ENCODE measurements around the gene SPATA6.
"Not testable (repeated sequence)": the region's sequence is repeated elsewhere in the genome, so short reads cannot be mapped to it uniquely, and the experiment has no call there.

The SPATA6 gene

GRCh38 chr1:48471691-48472576, at the start of gene SPATA6:
TSS of gene SPATA6 (minus strand) at chr1:48472204. CDS start at chr1:48472008, 196 bp downstream.
- no peak for FAIRE-seq

DNA sequence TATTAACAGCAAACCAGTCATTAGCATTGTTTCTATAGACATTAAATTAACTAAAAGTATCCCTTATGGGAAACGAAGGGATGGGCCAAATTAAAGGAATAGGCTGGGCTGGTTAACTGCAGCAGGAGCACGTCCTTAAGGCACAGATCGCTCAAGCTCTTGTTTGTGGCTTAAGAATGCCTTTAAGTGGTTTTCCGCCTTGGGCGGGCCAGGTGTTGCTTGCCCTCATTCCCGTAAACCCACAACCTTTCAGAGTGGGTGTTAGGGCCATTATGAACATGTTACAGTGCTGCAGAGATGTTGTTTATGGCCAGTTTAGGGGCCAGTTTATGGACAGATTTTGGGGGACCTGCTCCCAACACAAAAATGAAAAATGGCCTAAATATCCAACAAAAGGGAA, 47.9 kb upstream of the SPATA6 start:
- not testable (repeated sequence) for FAIRE-seq

DNA sequence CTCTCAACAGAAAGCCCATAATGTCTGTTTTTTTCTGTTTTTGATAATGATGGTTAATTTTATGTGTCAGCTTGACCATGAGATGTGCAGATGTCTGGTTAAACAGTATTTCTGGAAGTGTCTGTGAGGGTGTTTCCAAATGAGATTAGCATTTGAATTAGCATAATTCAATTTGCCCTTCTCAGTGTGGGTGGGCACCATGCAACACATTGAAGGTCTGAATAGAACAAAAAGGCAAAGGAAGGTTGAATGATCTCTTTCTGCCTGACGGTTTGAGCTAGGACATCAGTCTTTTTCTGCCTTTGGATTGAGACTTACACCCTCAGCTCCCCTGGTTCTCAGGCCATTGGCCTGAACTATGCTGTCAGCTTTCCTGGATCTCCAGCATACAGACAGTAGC, 34.9 kb upstream of the SPATA6 start:
- no peak for FAIRE-seq

DNA sequence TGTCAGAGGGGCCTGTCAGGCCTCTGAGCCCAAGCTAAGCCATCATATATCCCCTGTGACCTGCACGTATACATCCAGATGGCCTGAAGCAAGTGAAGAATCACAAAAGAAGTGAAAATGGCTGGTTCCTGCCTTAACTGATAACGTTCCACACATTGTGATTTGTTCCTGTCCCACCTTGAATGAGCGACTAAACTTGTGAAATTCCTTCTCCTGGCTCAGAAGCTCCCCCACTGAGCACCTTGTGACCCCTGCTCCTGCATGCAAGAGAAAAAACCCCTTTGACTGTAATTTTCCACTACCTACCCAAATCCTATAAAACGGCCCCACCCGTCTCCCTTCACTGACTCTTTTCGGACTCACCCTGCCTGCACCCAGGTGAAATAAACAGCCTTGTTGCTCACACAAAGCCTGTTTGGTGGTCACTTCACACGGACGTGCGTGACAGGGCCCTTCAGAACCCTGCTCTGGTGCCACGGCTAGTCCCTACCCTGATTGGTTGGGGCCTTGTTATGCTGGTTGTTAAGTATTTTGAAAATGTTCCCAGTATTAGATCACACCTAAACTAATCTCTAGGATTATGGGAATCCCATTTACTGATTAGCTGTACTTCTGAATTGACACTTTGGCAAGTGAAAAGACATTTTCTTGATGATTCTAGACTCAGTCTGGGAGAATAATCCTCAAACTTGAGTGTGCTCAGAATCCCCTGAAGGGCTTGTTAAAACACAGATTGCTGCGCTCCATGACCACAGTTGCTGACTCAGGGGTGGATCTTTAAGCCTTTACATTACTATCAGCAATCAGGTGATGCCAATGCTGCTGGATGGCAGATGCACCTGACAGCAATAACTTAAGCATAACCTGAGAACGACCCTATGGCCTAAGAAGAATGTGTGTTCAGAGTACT, 28.8 kb upstream of the SPATA6 start:
- FAIRE-seq, result no peak

DNA sequence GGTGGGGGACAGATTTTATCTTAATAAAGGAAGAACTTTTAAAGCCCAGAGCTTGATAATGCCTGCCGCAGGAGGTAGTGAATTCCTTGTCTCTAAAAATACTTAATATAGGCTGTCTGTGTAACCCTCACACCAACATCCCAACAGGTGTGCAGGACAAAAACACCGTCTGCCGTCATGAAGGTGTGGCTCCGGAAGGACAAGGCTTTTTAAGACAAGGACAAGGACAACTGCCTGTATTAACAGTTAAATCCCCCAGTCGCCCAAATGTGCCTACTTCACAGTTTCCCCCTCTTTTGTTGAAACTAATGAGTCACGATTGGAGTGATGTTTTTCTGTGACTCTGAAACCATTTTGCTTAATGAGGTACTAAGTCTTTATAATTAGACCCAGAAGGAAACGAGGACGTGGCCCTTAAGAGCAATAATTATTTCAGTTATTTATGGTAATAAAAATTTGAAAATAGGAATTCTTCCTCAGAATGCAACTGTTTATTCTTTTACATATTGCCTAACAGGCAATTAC, 27.3 kb upstream of the SPATA6 start:
- FAIRE-seq, result no peak

DNA sequence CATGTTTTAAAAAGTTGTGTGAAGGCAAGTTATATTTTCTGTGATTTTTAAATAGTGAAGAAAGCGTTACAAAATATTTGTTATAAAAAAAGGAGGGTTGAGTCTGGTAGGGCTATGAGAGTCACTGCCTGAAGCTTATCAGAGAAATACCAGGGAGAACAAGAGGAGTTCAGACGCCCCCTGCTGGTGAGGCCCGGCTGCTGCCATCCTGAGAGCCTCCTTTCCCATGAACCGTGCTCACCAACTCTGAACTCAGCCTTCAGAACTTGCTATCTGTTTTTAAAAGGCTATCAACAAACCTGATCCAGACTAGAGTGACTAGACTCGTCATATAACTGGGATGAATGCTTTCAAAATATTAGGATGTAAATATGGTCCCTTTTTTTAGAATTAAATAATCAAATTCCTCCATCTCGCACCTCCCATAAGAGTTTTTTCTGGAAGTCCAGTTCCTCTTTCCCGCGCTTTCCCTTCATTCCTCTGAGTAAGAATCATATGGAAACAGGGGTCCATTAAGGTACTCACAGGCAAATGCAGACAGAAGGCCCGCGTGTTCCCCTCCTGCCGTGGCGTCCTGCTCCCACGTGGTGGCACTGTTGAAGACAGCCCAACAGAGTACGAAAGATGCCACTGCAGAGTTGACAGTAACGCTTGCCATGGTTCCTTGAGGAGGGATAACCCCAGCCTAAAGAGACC, 26.2 kb upstream of the SPATA6 start:
- peak; percentile 77 for FAIRE-seq

GRCh38 chr1:48495911-48496310, 23.9 kb upstream of the SPATA6 start:
- no peak for FAIRE-seq

DNA sequence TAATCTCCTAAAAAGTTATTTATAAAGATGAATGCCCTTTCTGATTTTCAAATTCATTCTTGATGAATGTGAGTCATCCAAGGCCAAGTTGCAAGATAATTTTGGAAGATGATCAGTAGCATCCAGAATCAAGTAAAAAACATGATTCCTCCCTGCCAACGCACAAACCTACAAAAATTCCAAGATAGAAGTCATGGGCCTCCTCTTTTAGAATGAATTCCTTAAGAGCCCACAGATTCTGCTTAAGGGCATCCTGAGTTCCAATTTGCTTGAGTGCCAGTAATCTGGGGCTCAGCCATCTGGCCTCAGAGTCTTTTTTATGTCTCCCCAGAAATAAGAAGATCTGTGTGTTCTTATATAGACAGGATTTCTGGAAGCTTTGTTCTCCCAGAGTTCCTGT, 23.2 kb upstream of the SPATA6 start:
- FAIRE-seq, result no peak

GRCh38 chr1:48493970-48494769, 22.2 kb upstream of the SPATA6 start:
- FAIRE-seq, result no peak

DNA sequence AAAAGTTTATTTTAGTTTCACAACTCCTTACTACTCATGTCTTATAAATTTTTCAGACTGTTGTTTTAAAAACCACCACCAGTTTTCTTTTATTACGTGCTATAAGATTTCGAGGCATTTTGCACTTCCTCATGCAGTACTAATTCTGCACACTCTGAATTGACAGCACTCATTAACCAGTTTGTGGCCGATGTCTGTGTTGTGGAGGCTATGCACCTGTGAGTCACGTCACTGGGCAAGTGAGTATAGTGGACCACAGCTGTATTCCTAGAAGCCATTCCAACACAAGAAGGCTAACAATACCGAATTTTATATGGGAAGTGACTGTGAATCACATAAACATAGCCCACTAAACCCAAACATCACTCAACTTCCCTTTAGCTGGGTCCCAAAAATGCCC, 21.0 kb upstream of the SPATA6 start:
- FAIRE-seq, result no peak

DNA sequence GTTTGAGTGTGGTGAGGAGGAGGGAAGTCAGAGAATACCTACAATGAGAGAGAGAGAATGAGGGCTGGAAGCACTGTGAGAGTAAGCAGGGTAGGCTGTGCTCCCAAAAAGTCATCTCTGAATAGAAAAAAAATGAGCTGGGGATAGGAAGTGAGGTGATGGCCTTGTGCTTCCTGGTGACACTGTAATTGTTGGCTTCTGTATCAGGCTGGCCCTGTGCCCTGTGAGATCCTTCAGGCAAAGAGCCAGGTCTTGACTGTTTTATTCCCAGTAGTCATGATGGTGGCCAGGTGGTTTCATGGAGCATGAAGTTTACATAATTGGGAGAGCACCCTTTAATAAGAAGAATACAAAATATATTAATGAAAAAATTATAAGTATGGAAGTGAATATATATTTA, 20.4 kb upstream of the SPATA6 start:
- FAIRE-seq, result no peak

GRCh38 chr1:48488721-48489120, 16.7 kb upstream of the SPATA6 start:
- FAIRE-seq, result no peak

- no peak for FAIRE-seq
These were observed 8.5 kb upstream of the SPATA6 start for GRCh38 chr1:48480504-48480903.

DNA sequence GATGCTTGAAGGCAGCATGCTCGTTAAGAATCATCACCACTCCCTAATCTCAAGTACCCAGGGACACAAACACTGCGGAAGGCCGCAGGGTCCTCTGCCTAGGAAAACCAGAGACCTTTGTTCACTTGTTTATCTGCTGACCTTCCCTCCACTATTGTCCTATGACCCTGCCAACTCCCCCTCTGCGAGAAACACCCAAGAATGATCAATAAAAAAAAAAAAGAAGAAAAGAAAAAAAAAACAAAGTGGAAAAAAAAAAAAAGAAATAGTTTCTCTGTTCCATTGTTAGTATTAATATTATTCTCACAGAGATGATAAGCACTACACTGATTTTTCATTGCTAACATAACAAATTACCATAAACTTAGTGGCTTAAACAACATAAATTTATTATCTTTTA, 8.0 kb upstream of the SPATA6 start:
- not testable (repeated sequence) for FAIRE-seq

DNA sequence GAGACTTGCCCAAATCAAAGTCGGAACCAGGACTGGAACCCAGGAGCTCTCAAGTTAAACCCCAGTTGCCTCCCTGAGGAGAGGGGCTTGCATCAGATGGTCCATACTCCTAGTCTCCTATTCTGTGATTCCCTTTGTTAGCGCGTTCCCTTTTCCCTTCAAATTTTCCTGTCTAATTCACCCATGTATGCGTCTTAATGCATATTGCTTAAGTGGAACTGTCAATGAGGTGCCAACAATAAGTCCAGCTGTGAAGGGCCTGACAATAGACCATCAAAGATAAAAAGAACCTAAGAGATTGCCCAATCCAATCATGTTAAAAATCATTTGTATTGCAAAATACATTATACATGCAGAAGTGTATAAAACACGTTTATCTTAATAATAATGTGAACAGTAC, 634 bp upstream of the SPATA6 start:
- FAIRE-seq, result no peak

DNA sequence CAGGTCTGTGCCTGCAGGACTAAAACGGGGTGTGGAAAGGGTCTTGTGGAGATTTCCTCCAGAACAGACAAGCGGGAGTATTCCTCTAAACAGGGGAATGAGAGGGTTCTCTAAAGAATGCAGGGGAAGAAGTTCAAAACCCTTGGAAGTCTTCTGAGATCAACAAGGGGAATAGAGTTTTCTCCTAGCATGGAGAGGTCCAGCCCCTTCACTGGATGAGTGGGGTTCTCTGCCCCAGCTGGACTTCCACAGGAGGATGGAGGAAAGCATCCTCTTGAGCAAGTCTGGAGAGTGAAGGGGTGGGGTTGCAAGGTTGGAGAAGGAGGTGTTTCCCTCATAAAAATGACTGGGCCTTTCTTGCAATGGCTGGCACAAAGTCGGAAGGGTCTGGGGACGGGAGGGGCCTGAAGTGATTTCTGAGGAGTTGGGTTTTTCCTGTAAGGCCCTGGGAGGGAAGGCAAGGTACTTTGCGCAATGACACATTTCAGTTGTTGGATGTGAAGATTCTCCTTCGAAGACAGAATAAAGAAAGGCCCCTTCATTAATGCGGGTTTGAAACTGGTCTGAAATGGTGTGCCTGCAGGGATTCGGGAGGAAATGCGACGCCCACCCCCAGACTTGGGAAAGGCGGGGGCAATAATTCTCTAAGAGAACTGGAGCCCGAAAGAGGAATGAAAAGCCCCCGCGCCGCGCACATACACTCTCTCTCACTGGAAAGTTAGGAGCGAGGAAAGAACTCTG, 884 bp downstream of the SPATA6 start:
- no peak for FAIRE-seq

- no peak for FAIRE-seq
These were observed 1.5 kb downstream of the SPATA6 start for GRCh38 chr1:48470481-48470855.

DNA sequence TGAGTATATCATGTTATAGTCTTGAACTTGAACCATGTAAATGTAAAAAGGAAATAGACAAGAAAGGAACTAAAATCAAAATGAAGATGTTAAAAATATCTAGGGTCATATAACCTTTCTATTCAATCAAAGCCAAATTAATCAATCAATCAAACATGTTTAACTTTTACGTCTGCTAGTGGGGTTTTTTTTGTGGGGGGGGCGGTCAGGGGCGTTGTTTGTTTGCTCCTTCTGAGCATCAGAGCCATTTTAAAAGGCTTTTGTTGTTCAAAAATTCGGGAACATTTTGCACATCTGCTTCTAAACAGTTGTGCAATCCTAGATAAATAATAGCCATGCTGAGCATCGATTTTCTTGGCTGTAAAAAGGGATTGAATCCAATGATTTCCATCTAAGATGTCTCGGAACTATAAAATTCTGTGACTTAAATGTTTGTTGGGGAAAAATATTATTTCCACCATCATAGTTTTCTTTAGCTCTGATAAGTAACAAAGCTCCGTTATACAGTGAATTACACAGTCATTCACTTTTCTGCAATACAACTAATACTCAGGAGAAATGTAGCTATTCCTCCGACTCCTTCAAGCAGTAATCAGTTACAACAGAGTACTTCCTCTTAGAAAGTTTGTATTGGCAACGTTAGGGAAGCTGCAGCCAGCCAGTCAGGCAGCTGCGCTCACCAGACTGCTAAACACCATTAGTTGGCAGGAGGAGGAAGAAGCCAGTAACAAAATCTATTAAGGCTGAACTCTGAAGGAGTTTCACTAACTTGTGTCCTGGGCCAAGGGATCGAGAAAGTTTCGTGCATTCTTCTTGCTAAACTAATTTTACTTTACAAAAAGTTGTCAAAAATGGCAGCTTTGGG, 2.2 kb downstream of the SPATA6 start:
- no peak for FAIRE-seq

GRCh38 chr1:48466594-48466993, 5.4 kb downstream of the SPATA6 start:
- FAIRE-seq, result no peak

DNA sequence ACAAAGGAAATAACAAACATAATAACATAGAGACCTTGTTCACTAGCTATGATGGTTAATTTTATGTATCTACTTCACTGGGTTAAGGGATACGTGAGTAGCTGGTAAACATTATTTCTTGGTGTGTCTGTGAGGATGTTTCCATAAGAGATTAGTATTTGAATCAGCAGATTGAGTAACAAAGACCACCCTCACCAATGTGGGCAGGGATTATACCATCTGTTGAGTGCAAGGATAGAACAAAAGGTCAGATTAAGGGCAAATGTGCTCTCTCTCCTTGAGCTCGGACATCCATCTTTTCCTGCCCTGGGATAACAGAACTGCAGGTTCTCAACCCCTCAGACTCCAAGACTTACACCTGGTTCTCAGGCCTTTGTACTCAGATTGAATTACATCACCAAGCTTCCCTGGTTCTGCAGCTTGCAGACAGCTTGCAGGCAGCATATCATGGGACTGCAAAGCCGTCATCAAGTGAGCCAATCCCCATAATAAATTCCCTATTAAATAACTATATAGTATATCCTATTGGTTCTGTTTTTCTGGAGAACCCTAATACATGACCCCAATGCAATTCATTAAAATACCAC, 9.2 kb downstream of the SPATA6 start:
- FAIRE-seq, result no peak
